ENCODE measurements around the gene DYNC2H1. TPM values are rescaled to one million over a fixed set of nuclear protein-coding genes. Genes with fewer than 3 reads are reported as not detected.
"Not testable (repeated sequence)": the region's sequence is repeated elsewhere in the genome, so short reads cannot be mapped to it uniquely, and the experiment has no call there.

DYNC2H1 gene
- total RNA-seq, 1 experiment from 2014 or later = 44.0 TPM

DNA sequence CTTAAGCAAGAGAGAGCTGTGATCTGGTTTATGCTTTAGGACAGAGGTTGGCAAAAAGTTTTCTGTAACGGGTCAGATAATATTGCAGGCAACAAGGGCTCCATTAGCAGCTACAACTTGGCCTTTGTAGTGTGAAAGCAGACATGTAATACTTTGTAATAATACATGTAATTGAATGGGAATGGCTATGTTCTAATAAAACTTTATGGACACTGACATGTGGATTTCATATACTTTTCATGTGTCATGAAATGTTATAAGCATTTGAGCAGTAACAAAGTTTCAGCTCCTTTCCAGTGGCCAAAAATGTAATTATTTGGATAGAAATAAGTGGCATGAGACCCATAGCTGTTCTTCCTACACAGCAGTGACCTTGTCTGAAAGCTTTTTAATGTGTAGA, 3.1 kb downstream of the DYNC2H1 start:
- Histone ChIP-seq H3K27me3 (replicated peaks; ENCODE audit: insufficient read depth, low read depth, low read length, poor library complexity) (no peaks in the 10 kb centered on the region), H3K9me3 (ENCODE audit: low read depth, low read length, poor library complexity, severe bottlenecking) (no peaks in the 10 kb centered on the region), H3K36me3 (ENCODE audit: insufficient read depth, low read length, poor library complexity, severe bottlenecking) (peaks cover 11% of the 10 kb centered on the region), H3K27ac (ENCODE audit: low read depth, low read length, poor library complexity, severe bottlenecking) (no peak overlapping the region), H3K4me3 (ENCODE audit: low read depth, low read length, poor library complexity, severe bottlenecking) (peak overlapping the region; percentile 10), H3K4me1 (ENCODE audit: insufficient read depth, low read length, poor library complexity, severe bottlenecking) (peaks cover 12% of the 10 kb centered on the region)
- CTCF ChIA-PET = no interaction called here
- intact Hi-C loops (cut with micrococcal nuclease; ENCODE audit: unreplicated experiment) = no loop called here
- DNase-seq (ENCODE audit: low spot score) = no peak
- no peak for TF ChIP-seq EZH2 (IDR thresholded peaks at IDR 0.05; ENCODE audit: borderline replicate concordance, low read depth, low read length, poor library complexity, severe bottlenecking)
- TF ChIP-seq, protein P1, sequence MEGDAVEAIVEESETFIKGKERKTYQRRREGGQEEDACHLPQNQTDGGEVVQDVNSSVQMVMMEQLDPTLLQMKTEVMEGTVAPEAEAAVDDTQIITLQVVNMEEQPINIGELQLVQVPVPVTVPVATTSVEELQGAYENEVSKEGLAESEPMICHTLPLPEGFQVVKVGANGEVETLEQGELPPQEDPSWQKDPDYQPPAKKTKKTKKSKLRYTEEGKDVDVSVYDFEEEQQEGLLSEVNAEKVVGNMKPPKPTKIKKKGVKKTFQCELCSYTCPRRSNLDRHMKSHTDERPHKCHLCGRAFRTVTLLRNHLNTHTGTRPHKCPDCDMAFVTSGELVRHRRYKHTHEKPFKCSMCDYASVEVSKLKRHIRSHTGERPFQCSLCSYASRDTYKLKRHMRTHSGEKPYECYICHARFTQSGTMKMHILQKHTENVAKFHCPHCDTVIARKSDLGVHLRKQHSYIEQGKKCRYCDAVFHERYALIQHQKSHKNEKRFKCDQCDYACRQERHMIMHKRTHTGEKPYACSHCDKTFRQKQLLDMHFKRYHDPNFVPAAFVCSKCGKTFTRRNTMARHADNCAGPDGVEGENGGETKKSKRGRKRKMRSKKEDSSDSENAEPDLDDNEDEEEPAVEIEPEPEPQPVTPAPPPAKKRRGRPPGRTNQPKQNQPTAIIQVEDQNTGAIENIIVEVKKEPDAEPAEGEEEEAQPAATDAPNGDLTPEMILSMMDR (conservative IDR thresholded peaks at IDR 0.05; ENCODE audit: low read depth, low read length) = no peak
- no TSS peak for BruUV-seq (replicated peaks)
- POLR2A ChIA-PET (ENCODE audit: low non-redundant PET) = no interaction called here

DNA sequence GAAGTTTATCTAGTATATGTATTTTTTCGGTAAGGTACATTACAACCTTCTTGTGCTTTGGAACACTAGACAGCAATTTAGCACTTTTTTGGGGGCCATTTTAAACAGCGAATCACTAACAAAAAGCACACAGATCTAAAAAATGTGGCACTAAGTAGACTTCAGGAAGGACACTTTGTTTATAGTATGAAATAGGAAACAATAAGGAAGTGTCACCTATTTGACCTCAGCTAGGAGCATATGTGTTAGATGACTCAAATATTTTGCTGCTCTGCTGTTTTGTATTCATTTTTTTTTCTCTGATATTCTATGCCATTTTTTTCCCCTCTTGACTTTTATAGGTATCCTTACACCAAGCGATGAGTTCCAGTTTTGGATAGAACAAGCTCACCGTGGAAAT, 5.6 kb downstream of the DYNC2H1 start:
- H3K4me1 ChIP-seq (ENCODE audit: insufficient read depth, low read length, poor library complexity, severe bottlenecking) = peaks cover 12% of the 10 kb centered on the region
- no peak overlapping the region for H3K27ac ChIP-seq (ENCODE audit: low read depth, low read length, poor library complexity, severe bottlenecking)
- intact Hi-C loops (cut with micrococcal nuclease; ENCODE audit: unreplicated experiment) = no loop called here
- peaks cover 17% of the 10 kb centered on the region for H3K36me3 ChIP-seq (ENCODE audit: insufficient read depth, low read length, poor library complexity, severe bottlenecking)
- no peaks in the 10 kb centered on the region for H3K27me3 ChIP-seq (replicated peaks; ENCODE audit: insufficient read depth, low read depth, low read length, poor library complexity)
- no TSS peak for BruUV-seq (replicated peaks)
- no peak for DNase-seq (ENCODE audit: low spot score)
- H3K9me3 ChIP-seq (ENCODE audit: low read depth, low read length, poor library complexity, severe bottlenecking) = no peaks in the 10 kb centered on the region
- POLR2A ChIA-PET (ENCODE audit: low non-redundant PET) = no interaction called here
- no peak for TF ChIP-seq EZH2 (IDR thresholded peaks at IDR 0.05; ENCODE audit: borderline replicate concordance, low read depth, low read length, poor library complexity, severe bottlenecking)
- TF ChIP-seq, protein P1 (conservative IDR thresholded peaks at IDR 0.05; ENCODE audit: low read depth, low read length) = no peak
- CTCF ChIA-PET = no interaction called here
- H3K4me3 ChIP-seq (ENCODE audit: low read depth, low read length, poor library complexity, severe bottlenecking) = no peak overlapping the region

DNA sequence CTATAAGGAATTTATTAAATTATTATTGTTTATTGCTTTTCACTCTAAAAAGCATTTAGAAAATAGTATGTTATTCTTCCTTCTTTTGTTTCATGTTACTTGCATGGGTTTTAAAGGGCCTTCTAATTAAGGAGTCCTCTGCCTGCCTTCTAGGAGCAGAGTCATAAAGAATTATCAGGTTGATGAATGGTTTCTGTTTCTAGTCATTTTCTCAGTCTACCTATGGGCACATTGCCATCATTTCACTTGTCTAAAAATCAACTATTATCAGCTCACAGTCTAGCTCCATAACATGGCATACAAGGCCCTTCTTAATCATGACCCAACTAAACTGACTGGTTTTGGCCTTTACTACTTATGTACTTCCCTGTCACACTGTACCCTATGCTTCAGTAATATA, 16.2 kb downstream of the DYNC2H1 start:
- intact Hi-C loops (cut with micrococcal nuclease; ENCODE audit: unreplicated experiment) = no loop called here
- Histone ChIP-seq H3K4me3 (ENCODE audit: low read depth, low read length, poor library complexity, severe bottlenecking) (no peak overlapping the region), H3K9me3 (ENCODE audit: low read depth, low read length, poor library complexity, severe bottlenecking) (no peaks in the 10 kb centered on the region), H3K27me3 (replicated peaks; ENCODE audit: insufficient read depth, low read depth, low read length, poor library complexity) (no peaks in the 10 kb centered on the region), H3K27ac (ENCODE audit: low read depth, low read length, poor library complexity, severe bottlenecking) (no peak overlapping the region), H3K4me1 (ENCODE audit: insufficient read depth, low read length, poor library complexity, severe bottlenecking) (no peaks in the 10 kb centered on the region), H3K36me3 (ENCODE audit: insufficient read depth, low read length, poor library complexity, severe bottlenecking) (peaks cover 26% of the 10 kb centered on the region)
- ChIA-PET CTCF (no interaction called here), POLR2A (ENCODE audit: low non-redundant PET) (no interaction called here)
- no peak for TF ChIP-seq EZH2 (IDR thresholded peaks at IDR 0.05; ENCODE audit: borderline replicate concordance, low read depth, low read length, poor library complexity, severe bottlenecking)
- TF ChIP-seq, protein P1 (conservative IDR thresholded peaks at IDR 0.05; ENCODE audit: low read depth, low read length) = no peak
- BruUV-seq (replicated peaks) = no TSS peak
- DNase-seq (ENCODE audit: low spot score) = no peak

DNA sequence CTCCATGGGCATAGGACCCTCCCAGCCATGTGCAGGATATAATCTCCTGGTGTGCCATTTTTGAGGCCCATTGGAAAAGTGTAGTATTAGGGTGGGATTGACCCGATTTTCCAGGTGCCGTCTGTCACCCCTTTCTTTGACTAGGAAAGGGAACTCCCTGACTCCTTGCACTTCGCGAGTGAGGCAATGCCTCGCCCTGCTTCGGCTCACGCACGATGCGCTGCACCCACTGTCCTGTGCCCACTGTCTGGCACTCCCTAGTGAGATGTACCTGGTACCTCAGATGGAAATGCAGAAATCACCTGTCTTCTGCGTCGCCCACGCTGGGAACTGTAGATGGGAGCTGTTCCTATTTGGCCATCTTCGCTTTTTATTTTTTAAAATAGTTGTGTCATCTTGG, 32.8 kb downstream of the DYNC2H1 start:
- H3K27me3 ChIP-seq (replicated peaks; ENCODE audit: insufficient read depth, low read depth, low read length, poor library complexity); BruUV-seq (replicated peaks); H3K4me1 ChIP-seq (ENCODE audit: insufficient read depth, low read length, poor library complexity, severe bottlenecking); H3K9me3 ChIP-seq (ENCODE audit: low read depth, low read length, poor library complexity, severe bottlenecking); CTCF ChIA-PET; intact Hi-C loops (cut with micrococcal nuclease; ENCODE audit: unreplicated experiment); POLR2A ChIA-PET (ENCODE audit: low non-redundant PET); H3K4me3 ChIP-seq (ENCODE audit: low read depth, low read length, poor library complexity, severe bottlenecking); DNase-seq (ENCODE audit: low spot score); H3K27ac ChIP-seq (ENCODE audit: low read depth, low read length, poor library complexity, severe bottlenecking): not testable (repeated sequence)
- peaks cover 14% of the 10 kb centered on the region for H3K36me3 ChIP-seq (ENCODE audit: insufficient read depth, low read length, poor library complexity, severe bottlenecking)

Measured in A673 (cell line).